GM11168 (cell line): ENCODE data around the gene DDI1.

Source experiments
- in situ Hi-C: fragments of 300-500 bp; cut with MboI; formaldehyde crosslinking; loops from one replicate; pipeline ENCODE4 v1.12.0; 2022; ENCODE audit warnings: low sequenced_read_pairs; ENCODE audit not compliant: unreplicated experiment

Gene DDI1

DNA sequence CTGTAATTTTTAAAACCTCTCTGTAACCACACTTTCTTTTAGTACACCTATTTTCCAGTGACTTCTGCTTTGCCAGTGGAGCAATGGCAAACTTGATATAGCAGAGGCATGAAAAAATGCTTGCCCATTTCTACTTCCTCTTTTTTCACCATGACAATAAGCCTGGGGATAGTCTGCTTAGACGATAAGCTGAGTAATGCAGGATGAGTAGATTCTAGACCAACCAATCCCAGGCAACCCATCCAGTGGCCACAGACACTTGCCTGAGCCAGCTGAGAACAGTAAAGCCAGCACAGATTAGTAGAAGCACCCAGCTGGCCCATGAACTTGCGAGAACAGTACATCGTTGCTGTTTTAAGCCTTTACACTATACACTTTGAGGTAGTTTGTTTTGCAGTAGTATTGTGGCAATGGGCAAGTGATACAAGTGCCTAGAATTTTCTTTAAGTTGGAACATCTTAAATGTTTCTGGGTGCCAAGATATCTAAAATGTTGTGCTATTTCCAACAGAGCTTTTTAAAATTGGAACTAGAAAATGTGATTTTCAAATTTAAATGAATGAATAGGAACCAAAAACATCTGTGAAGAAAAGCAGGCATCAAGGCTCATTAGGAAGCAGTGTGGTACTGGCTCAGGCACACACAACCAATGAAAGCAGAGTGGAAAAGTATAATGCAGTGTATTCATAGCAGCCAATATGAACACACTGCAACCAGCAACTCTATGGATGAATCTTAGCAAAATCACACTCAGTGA is 37.7 kb downstream of the DDI1 start:
- in situ Hi-C loops, result no loop called here

DNA sequence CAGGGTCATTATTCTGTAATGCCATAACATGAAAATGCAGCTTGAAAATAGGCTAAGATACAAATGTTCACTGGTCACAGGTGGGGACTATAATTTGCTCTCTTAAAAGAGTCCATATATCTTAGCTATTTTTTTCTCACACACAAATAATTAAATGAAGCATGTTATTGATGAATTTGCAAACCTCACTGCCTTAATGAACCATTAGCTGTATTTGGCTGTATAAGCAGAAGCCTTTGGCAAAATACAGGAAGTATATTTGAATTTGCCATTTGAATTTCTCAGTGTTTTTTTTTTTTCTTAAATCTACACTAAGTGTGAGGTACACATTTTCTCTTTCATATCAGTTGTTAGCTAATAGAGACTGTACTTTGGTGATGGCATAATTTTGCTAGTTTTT is 38.7 kb downstream of the DDI1 start:
- in situ Hi-C loops, result no loop called here

DNA sequence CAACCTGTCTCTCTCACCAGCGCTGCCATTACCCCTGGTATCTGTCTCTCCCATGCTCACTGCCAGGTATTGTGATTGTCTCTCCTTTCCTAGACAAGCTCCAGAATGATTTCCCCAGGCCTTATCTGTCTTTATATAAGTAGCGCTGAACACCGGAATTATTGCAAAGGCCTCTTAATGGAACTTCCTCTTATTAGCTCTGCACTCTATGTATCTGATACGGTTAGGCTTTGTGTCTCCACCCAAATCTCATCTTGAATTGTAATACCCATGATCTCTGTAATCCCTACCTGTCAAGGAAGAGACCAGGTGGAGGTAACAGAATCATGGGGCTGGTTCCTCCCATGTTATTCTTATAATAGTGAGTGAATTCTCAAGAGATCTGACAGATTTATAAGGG is 39.3 kb downstream of the DDI1 start:
- in situ Hi-C loops, result no loop called here

DNA sequence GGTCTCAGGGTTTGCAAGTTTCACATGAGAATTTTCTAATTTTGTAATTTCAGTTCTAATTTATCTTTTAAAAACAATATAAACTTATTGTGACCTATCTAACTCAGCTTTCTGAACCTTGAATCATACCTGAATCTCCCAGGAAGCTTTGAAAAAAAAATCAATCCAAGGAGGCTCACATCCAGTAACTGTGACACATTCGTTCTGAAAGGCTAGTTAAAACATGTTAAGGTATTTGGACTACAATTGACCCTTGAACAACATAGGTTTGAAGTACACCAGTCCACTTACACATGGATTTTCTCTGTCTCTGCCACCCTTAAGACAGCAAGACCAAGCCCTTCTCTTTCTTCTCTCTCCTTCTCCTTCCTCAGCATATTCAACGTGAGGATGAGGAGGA is 40.0 kb downstream of the DDI1 start:
- in situ Hi-C loops, result no loop called here

DNA sequence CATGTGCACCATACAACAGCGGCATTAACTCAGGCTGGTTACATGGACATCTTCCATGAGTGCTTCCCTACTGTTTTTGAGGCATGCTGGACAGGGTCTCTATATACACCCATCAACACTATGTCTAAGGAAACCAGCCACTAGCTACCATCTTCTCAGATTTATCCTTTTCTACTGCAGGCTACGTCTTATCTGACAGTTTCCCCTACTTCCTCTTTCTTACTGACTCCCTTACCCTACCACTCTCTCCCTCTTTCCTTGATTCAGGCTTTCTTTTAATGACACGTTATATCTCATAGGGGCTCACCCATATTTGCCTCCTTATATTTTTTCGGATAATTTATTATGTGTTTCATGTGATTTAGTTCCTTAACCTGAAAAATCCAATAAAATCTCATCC is 41.8 kb downstream of the DDI1 start:
- in situ Hi-C loops, result no loop called here

DNA sequence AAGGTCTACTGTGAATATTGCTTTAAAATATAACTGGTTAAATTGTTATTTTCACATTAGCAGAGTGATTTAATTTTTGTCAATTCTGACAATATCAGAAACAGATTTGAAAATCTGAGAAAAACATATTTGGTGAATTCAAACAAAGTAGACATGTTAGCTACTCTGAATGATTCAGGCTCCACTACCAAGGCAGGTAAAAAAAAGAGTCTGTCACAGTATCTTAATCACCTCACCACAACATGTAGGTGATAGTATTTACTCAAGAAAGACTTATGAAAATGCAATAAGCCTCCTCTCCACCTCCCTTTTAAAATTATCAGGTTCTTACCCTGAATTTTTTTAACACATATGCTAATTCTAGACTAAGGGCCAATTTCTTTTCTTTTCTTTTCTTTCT is 42.6 kb downstream of the DDI1 start:
- in situ Hi-C loops, result no loop called here

DNA sequence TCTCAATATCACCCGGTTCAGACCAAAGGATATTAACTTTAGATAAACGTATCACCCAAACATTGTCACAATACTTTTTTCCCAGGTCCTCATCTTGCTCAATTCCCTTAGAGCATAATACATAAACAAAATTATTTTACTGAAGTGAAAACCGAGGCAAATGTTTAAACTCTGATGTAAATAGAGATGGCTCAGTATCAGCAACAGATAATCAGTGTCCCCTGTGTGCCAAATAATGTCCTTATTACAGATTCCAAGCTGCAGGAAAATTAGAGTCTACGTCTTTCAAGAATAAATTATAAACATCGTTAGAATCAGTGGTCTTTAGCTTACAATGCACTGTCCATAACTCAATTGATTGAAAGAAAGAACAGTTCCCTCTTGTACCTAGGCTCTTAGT is 50.2 kb downstream of the DDI1 start:
- in situ Hi-C loops, result no loop called here
